ENCODE data around the gene KLHDC4.

KLHDC4 gene

DNA sequence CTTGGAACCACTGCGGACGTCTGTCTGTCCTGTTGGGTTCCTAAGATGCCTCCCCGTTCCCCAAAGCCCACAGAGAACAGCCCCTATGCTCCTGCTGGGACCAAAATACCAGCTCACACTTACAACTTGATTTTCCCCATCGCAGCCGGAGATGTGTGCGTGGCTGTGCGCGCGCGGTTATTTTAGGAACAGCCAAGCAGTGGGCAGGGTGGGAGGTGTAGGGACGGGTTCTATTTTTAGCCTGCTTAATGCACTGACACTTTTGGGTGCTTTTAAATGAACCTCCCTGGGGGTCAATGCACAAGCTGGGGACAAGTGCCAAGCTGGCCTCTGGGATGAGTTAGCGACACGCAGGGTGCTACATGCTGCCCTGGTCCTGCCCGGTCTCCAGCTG lies 74.1 kb downstream of the KLHDC4 start:
- TF ChIP-seq, protein P1, sequence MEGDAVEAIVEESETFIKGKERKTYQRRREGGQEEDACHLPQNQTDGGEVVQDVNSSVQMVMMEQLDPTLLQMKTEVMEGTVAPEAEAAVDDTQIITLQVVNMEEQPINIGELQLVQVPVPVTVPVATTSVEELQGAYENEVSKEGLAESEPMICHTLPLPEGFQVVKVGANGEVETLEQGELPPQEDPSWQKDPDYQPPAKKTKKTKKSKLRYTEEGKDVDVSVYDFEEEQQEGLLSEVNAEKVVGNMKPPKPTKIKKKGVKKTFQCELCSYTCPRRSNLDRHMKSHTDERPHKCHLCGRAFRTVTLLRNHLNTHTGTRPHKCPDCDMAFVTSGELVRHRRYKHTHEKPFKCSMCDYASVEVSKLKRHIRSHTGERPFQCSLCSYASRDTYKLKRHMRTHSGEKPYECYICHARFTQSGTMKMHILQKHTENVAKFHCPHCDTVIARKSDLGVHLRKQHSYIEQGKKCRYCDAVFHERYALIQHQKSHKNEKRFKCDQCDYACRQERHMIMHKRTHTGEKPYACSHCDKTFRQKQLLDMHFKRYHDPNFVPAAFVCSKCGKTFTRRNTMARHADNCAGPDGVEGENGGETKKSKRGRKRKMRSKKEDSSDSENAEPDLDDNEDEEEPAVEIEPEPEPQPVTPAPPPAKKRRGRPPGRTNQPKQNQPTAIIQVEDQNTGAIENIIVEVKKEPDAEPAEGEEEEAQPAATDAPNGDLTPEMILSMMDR (IDR thresholded peaks at IDR 0.05; ENCODE audit: control insufficient read depth, extremely low read depth, insufficient read depth), result no peak
- no peak for DNase-seq (ENCODE audit: low read depth)

DNA sequence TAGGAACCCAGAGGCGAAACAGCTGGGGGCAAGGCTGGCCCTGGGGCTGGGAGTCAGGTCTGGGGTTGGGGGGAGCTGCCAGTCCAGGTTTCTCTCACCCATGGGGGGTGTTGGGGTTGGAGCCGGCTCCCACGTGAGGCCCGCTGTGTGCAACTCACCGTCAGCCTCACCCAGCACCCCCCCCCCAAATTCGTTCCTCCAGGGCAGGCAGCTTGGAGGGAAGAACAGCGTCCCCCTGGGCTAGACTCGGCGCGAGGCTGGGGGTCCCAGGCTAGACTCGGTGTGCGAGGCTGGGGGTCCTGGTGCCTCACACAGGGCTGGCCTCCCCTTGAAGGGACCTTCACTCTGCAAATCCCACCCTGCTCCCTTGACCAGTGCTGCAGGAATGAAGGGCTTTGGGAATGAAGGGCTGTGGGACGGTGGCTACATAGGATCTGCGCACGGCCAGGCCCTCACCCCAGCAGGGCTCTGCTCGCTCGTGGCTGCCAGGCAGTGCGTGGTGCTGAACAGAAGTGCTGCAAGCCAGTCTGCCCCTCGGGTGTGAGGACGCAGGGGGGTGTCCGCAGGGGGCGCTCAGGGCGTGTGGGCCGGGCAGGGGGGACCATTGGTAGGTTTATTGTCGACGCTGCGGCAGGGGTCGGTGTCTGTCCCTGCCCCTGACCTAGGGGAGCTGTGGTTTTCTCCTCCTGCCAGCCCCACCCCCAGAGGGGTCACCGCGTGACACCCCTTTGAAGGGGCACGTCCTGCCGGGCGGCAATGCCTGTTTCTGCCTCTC lies 74.7 kb downstream of the KLHDC4 start:
- TF ChIP-seq, protein P1 (IDR thresholded peaks at IDR 0.05; ENCODE audit: control insufficient read depth, extremely low read depth, insufficient read depth), result no peak
- DNase-seq (ENCODE audit: low read depth), result no peak

More for the DNA sequence above, 74.1 kb downstream of the KLHDC4 start:
- no peak overlapping the region for H3K4me3 ChIP-seq (ENCODE audit: low read depth, low read length)

DNA sequence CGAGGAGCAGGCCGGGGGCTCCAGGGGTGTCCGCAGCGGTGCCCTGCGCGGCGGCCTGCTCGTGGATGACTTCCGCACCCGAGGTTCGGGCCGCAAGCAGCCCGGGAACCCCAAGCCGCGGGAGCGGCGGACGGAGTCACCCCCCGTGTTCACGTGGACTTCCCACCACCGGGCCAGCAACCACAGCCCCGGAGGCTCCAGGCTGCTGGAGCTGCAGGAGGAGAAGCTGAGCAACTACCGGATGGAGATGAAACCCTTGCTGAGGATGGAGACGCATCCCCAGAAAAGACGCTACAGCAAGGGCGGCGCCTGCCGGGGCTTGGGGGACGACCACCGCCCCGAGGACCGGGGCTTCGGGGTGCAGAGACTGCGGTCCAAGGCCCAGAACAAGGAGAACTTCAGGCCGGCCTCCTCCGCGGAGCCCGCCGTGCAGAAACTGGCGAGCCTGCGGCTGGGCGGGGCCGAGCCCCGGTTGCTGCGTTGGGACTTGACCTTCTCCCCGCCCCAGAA lies 75.8 kb downstream of the KLHDC4 start:
- TF ChIP-seq, protein P1 (IDR thresholded peaks at IDR 0.05; ENCODE audit: control insufficient read depth, extremely low read depth, insufficient read depth), result no peak
- H3K4me3 ChIP-seq (ENCODE audit: low read depth, low read length), result no peak overlapping the region
- no peak for DNase-seq (ENCODE audit: low read depth)

More for the DNA sequence above, 74.7 kb downstream of the KLHDC4 start:
- H3K4me3 ChIP-seq (ENCODE audit: low read depth, low read length), result no peak overlapping the region

DNA sequence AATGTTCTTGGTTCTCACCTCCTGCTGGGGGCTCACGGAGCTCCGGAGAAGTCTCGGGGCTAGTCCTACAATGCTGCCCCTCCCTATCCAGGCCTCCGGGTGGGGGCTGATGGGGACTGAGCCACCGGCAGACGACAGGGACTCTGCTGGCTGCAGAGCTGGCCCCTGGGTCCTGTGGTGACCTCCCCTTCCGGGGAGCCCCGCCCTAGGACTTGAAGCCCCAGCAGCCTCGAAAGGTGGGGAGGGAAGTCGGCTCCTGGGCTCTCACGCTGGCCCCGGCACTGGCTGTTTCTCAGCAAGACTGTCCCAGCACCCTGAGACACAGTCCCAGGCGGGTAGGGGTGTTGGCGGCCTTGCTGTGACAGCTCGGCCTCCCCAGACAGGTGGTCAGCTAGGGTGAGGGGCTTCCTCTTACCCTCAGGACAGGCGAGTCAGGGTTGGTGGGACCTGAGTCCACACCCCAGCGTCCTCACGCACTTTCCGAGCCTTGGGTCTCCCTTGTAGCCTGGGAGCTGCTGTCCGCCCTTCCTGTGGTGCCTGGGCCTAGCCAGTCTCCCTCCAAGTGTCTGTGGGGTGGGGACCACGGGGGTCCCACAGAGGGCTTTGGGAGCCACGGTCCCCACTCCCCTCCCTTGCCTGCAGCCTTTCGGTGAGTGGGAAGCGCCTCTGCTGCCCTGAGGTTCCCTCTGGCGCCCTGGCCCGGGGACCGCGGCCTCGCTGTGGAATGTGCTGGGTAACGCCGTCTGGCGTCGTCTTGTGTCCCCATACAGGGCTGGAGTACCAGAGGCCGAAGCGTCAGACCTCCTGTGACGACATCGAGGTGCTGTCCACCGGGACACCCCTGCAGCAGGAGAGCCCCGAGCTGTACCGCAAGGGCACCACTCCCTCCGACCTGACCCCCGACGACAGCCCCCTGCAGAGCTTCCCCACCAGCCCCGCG lies 76.6 kb downstream of the KLHDC4 start:
- TF ChIP-seq, protein P1 (IDR thresholded peaks at IDR 0.05; ENCODE audit: control insufficient read depth, extremely low read depth, insufficient read depth), result no peak
- DNase-seq (ENCODE audit: low read depth), result no peak
- H3K4me3 ChIP-seq (ENCODE audit: low read depth, low read length), result no peak overlapping the region

DNA sequence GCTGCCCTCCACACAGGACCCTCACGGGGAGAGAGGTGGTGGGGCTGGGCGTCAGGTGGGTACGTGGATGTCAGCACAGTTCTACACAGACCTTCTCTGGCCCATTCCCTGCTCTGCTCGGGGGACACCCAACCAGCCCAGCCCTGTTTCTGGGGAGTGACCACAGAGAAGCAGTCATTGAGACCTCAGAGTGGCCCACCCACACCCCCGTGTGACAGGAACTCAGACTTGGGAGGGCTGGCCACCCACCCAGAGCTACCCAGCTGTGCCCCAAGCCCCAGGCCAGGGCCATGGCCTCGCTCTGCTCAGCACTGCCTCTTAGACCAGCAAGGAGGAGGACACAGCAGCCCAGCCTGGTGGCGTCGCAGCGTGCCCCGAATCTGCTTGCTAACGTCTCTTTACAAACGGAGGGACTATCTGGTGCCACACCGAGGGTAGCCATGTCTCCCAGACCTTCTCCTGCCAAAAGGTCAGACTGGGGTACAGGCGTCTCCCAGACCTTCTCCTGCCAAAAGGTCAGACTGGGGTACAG lies 77.7 kb downstream of the KLHDC4 start:
- H3K4me3 ChIP-seq (ENCODE audit: low read depth, low read length), result no peak overlapping the region
- no peak for DNase-seq (ENCODE audit: low read depth)
- TF ChIP-seq, protein P1 (IDR thresholded peaks at IDR 0.05; ENCODE audit: control insufficient read depth, extremely low read depth, insufficient read depth), result no peak

DNA sequence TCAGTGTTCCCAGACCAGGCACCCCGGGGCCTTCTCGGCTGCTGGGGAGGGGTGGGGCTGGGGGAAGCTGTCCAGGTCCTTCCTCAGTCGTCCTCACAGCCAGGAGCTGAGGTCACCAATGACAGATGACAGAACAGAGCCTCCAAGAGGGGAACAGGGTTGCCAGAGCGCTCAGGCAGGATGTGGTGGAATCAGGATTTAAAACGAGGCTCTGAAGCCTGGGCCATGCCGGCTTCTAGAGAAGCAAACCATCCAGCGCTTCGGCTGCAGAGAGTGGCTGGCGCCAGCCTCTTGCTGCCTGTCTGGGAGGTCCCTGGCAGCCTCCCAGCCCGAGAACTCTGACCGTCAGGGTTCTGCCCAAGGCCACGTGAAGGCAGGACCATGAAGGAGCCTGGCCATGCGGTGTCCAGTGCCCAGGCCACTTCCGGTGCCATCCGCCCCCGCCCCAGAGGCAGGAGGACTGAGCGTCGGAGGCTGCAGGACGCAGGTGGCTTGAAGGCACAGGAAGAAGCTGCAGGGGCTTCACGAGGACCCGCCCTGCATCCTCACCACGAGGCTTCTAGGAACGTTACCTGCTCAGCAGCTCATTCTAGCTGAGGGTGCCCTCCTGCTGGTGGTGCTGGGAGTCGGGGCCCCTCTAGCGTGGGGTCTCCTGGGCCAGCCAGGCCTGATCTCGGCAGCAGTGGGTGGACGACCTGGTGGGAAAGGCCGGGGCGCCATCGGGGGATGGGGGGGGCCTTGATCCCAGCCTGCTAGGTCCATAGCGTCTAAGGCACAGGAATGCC lies 78.5 kb downstream of the KLHDC4 start:
- H3K4me3 ChIP-seq (ENCODE audit: low read depth, low read length), result no peak overlapping the region
- TF ChIP-seq, protein P1 (IDR thresholded peaks at IDR 0.05; ENCODE audit: control insufficient read depth, extremely low read depth, insufficient read depth), result no peak
- DNase-seq (ENCODE audit: low read depth), result no peak

Data from LNCaP clone FGC (cell line).